ENCODE measurements around the gene BPIFB2.

DNA sequence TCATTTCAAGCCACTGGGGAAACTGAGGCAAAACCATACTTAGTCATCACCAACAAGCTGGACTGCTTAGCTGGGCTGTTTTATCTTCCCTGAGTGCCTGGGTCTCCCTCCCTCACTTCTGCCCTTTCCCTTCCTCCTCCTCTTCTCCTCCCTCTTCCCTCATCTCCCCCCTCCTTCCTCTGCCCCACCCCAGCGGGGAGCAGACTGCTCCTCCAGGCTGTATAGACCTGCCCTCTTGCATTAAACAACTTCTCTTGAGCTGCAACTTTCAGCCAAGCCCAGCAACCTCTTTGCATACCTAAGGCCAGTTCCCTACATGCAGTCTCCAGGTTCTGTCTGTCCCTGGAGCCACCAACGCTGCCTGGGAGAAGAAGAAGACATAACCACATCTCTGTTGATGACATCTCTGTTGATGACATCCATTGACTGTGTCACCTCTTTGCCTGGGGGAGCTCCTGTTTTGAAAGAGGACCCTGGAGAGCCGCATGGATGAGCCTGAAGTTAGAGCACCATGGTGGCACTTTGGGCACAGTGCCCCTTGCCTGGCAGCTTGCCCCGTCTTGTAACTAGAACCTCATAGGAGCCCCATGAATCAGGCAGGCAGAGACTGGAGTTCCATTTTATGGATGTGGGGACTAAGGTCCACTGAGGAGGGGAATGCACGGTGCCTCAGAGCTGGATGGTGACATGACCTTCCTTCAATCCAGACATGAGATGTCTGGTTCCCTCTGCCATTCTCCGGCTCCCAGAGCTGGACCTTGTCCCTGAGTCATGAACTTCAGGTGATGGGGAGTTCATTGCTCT, 16.1 kb downstream of the BPIFB2 start:
- TF ChIP-seq, protein P1, sequence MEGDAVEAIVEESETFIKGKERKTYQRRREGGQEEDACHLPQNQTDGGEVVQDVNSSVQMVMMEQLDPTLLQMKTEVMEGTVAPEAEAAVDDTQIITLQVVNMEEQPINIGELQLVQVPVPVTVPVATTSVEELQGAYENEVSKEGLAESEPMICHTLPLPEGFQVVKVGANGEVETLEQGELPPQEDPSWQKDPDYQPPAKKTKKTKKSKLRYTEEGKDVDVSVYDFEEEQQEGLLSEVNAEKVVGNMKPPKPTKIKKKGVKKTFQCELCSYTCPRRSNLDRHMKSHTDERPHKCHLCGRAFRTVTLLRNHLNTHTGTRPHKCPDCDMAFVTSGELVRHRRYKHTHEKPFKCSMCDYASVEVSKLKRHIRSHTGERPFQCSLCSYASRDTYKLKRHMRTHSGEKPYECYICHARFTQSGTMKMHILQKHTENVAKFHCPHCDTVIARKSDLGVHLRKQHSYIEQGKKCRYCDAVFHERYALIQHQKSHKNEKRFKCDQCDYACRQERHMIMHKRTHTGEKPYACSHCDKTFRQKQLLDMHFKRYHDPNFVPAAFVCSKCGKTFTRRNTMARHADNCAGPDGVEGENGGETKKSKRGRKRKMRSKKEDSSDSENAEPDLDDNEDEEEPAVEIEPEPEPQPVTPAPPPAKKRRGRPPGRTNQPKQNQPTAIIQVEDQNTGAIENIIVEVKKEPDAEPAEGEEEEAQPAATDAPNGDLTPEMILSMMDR (IDR thresholded peaks at IDR 0.05; ENCODE audit: low read depth, low read length, missing input control) = no peak
- TF ChIP-seq SP1 (IDR thresholded peaks at IDR 0.05) = no peak
- no peak for TF ChIP-seq YY1 (IDR thresholded peaks at IDR 0.05)
- no peak for TF ChIP-seq FOXA1 (IDR thresholded peaks at IDR 0.05)
- TF ChIP-seq RAD21 (IDR thresholded peaks at IDR 0.05) = no peak
- TF ChIP-seq JUND (IDR thresholded peaks at IDR 0.05) = no peak
- no peak for TF ChIP-seq TAF1 (conservative IDR thresholded peaks at IDR 0.05)
- TF ChIP-seq, protein P2, sequence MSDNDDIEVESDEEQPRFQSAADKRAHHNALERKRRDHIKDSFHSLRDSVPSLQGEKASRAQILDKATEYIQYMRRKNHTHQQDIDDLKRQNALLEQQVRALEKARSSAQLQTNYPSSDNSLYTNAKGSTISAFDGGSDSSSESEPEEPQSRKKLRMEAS (IDR thresholded peaks at IDR 0.05) = no peak
- no peak for TF ChIP-seq HNF4A (conservative IDR thresholded peaks at IDR 0.05)
- TF ChIP-seq, protein P3, sequence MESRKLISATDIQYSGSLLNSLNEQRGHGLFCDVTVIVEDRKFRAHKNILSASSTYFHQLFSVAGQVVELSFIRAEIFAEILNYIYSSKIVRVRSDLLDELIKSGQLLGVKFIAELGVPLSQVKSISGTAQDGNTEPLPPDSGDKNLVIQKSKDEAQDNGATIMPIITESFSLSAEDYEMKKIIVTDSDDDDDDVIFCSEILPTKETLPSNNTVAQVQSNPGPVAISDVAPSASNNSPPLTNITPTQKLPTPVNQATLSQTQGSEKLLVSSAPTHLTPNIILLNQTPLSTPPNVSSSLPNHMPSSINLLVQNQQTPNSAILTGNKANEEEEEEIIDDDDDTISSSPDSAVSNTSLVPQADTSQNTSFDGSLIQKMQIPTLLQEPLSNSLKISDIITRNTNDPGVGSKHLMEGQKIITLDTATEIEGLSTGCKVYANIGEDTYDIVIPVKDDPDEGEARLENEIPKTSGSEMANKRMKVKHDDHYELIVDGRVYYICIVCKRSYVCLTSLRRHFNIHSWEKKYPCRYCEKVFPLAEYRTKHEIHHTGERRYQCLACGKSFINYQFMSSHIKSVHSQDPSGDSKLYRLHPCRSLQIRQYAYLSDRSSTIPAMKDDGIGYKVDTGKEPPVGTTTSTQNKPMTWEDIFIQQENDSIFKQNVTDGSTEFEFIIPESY (IDR thresholded peaks at IDR 0.05) = no peak
- TF ChIP-seq GABPA (IDR thresholded peaks at IDR 0.05 in 1 of 2, conservative IDR thresholded peaks at IDR 0.05 in 1 of 2) = no peak
- TF ChIP-seq, protein P4, sequence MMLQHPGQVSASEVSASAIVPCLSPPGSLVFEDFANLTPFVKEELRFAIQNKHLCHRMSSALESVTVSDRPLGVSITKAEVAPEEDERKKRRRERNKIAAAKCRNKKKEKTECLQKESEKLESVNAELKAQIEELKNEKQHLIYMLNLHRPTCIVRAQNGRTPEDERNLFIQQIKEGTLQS (IDR thresholded peaks at IDR 0.05) = no peak

Data from liver (tissue), 3 donors.